ENCODE results near the gene PDE2A.

The PDE2A gene

GRCh38 chr11:72637198-72637597, 37.0 kb downstream of the PDE2A start:
- no peak for DNase-seq

- DNase-seq = no peak
These were observed 37.8 kb downstream of the PDE2A start for GRCh38 chr11:72636376-72636775.

- no peak for DNase-seq
These were observed 38.3 kb downstream of the PDE2A start for GRCh38 chr11:72635933-72636332.

DNA sequence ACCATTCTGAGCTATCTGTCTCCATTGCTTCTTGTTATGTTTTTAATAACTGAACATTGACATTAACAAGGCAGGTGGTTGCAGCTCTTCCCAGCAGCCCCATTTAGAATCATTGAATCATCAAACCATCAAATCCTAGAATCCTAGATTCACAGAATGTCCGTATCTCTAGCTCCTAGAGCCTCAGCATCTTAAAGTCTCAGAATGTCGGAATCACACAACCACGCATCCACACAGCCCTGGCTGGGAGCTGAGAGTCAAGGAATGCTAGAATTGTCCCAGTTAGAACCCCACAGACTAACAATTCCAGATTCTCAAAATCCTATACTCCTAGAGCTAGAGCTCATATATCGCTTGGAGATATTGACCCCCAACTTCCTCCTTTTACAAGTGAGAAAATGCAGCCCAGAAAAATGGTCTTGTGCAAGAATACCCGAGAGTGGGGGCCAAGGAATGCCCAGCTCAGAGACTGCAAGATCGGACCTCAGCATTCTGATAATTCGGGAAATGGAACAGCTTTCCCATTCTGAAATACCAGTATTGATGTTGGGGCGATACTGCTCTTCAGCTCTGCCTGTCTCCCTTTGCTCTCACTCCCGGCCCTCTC, 38.8 kb downstream of the PDE2A start:
- peak in 1 of 51 donors; percentile 35 for DNase-seq

DNA sequence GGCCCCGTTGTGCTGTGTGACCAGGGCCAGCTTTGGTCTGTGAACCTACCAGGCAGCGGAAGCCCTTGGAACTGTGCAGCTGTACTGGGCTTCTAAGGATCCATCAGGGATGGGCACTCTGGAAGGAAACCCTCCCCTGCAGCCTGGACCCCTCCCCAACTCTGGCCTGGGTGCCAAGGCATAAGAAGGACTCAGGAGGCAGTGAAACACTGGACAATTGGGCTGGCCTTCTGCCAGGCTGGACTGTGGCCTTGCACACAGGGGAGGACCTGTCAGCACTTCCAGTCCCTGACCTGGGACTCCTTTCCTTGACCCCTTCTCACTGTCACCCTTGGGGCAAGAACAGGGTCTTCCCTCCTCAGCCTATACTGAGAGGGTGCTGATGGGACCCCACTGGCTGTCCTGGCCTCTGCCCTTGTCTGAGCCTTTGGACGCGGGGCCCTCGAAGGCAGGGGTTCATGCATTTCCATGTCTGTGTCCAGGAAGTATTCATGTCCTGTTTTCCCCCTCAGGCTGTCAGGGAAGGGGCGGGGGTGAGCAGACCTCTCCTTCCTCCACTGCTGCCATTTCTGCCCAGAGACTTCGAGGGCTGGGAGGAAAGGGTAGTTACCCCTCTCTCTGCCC, 39.6 kb downstream of the PDE2A start:
- DNase-seq = no peak

GRCh38 chr11:72634016-72634415, 40.2 kb downstream of the PDE2A start:
- DNase-seq = no peak

DNA sequence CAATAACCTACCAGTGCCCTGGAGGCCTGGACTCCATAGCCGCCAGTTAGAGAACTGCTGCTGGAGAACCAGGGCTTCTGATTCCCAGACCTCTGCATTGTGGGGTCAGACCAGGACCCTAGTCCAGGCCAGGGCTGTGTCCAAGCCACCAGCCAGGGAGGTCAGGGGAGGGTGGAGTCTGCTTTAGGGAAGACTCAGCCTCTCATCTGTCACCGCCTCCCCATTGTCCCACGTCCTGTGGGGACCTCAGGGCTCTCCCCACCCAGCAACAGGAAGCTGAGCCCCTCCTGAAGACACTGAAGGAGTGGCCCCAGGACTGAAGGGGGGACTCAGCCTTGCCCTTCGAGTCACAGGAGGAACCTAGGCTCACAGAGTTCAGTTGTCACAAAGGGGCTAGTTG, 41.2 kb downstream of the PDE2A start:
- DNase-seq = no peak

DNA sequence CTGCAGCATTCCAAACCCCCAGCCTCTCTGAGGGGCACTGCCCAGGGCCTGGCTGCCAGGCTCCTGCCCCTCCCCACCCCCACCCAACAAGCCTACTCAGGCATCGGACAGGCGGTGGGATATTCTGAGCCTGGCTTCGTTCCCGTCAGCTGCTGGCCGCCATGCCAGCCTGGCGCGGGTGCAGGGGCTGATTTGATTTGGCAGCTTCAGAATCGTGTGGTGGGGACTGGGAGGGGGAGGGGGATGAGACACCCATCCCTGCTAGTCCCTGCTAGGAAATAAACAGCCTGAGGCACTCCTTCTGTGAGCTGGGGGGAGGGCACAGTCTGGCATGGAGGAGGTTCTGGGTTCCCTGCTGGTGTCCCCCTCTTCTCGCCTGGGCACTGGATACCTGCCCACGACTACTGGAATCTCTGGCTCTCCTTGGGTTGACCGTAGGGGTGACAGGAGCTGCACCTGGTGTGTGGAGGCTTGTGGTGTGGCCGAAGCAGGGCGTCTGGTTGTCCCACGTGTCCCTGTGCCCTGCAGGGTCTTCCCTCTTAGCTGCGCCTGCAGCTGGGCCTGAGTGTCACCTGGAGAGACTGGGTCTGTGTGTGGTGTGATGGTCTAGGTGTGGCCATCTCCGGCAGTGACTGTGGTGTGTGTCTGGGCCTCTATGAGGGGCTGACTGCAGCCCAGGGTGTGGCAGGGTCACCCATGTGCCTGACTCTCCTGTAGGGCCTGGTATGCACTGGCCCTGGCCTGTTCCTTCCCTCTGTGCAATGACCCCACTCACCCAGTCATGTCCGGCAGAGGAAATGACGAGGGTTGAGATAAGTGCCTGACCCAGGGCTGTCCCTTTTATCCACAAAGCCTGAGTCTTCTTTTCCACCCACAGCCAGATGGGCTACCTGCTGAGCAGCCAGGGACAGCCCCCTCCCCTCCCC, 42.2 kb downstream of the PDE2A start:
- peak in 22 of 51 donors; percentile 14 to 71 (median 37) for DNase-seq

- peak in 17 of 51 donors; percentile 16 to 60 (median 36) for DNase-seq
These were observed 43.9 kb downstream of the PDE2A start for GRCh38 chr11:72630104-72630852.

GRCh38 chr11:72629266-72629665, 45.0 kb downstream of the PDE2A start:
- peak in 23 of 51 donors; percentile 14 to 80 (median 43) for DNase-seq

DNA sequence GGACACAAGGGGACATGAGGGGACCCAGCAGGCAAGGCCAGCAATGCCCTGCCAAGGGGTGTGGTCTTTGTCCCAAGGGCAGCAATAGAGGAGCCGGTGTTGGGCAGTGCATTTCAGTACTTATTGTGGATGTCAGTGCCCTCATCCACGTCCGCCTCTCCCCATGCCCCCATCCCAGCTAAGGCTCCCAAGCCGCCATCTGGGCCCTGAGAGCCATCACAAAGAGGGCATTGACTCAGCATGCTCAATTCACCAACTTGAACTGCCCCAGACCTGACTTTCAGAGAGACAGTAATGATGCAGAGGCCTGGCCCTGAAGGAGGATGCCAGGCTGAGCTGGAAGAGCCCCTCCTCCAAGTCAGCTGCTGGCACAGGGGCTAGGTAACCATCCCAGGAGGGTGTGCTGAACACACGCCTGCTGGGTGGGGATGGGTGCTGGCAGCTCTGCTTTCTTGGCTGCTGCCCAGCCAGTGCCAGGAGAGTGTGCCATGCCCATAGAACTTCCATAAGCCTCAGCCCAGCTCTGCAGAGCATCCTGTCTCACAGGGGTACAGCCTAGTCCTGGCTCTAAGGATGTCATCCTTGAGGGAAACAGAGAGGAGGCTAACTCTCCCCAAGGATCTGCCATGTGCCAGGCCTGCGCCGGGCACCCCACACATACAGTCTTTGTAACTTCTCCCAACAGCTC, 46.5 kb downstream of the PDE2A start:
- peak in 33 of 51 donors; percentile 18 to 80 (median 54) for DNase-seq

GRCh38 chr11:72626414-72626936, 47.7 kb downstream of the PDE2A start:
- peak in 2 of 51 donors; percentile 14 to 24 for DNase-seq

- DNase-seq = peak in 4 of 51 donors; percentile 10 to 30 (median 14)
These were observed 48.4 kb downstream of the PDE2A start for GRCh38 chr11:72625691-72626413.

DNA sequence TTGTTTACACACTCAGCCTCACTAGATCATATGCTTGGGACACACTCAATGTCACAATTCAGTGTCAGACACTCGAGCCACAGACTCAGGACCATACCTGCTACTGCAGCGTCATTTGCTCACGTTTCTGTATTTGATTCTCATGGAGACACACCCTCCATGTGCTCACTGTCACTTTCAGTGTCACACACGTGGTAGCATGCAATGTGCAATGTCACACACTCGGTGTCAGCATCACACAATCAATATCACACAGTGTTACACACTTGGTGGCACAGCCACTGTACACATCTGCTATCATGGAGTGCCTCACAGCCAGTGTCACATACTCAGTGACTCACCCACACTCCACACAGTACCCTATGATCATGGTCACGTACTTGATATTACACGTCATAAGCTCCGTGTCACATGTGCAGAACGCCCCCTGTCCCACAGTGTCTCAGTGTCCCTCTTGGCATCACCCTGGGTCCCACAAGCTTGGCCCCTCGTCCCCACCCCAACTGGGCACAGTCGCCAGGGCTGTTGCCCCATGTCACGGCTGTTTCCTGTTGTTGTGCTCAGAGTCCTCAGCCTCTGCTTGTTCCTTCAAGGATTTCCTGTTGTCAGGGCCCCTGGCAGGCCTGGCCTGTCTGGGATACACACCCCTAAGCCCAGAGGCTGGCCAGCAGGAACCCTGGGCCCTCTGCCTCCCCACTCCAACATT, 49.6 kb downstream of the PDE2A start:
- DNase-seq = peak in 1 of 51 donors; percentile 59

- no peak for DNase-seq
These were observed 51.2 kb downstream of the PDE2A start for GRCh38 chr11:72623052-72623451.

DNA sequence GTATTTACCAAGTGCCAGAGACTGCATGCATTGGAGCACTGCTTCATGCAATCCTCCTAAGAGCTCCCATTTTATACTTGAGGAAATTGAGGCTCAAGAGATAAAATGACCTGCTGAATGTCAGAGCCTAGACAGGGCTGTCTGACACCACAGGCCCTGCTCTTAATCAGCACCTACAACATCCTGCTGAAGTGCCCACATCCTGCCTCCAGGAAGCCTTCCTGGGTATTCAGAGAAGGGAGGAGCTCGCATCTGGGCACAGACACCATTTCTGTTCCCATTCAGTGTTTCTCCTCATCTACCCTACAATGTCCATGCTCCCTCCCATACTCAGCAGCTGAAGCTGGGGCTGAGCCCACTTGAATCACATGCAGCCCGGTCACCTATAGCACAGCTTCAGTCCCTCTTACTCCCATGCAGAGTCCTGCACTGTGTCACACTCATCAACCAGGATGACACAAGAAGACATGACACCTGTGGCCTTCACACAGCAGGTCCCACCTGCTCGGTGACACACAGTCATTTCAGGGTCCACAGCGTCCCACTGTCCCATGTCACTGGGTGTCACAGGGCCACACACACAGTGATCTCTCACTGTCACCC, 53.1 kb downstream of the PDE2A start:
- DNase-seq = no peak

DNA sequence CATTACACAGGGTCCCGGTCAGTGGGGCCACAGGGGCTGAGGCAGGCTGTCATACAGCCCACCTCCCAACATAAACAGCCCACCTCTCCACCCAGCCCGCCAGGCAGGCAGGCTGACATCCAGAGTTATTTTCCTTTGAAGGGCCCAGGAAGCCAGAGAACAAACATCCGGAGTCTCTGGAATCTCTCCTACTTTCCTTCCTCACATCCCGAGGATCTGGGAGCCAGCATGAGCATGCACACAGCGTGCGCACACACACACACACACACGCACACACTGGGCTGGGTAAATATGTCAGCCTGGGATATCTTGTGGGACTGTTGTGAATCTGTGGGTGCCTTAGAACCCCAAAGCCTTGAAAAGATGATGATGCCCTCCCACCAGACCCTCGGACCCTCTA, 55.4 kb downstream of the PDE2A start:
- no peak for DNase-seq

DNA sequence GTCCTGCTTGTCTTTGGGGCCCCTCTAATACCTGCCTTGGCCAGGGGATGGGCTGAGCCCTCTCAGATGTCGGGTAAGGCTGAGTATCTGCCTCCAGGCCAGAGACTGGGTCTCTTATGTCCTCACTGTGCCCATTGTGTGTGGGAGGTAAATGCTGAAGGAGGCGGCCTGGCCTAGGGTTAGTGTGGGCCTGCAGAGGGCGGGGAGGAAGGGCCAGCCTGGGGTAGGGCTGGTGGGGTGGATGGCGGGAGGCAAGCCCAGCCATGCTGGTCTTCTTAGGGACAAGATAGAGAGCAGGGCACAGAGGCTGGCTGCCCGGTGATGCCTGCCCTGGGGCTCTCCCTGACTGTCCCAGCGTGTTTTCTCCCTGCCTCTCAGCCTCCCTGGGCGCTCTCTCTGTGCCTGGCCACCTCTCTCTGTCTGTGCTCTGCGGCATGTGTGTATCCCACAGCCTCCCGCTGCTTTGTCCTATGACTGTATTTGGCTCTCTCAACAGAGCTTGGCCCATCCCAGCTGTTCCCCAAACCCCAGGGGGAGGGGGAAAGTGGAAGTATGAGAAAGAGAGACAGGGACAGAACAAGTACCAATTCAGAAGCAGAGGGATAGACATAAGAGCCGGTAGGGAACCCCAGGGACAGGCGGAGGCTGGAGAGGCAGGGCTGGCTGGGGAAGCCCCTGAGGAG, 57.0 kb downstream of the PDE2A start:
- peak in 12 of 51 donors; percentile 7 to 75 (median 20) for DNase-seq

All from hypothalamus (tissue), 51 donors.